Measurements from ENCODE around the gene ROM1.
"Not testable (repeated sequence)": the region's sequence is repeated elsewhere in the genome, so short reads cannot be mapped to it uniquely, and the experiment has no call there.

The ROM1 gene

GRCh38 chr11:62612366-62613290 is at the start of gene ROM1, which contains the start of gene EML3:
Gene ROM1 (plus strand): TSS chr11:62613257. CDS start chr11:62613282, 25 bp downstream.
Gene EML3 (minus strand): TSS chr11:62612775. CDS start chr11:62612457, 318 bp downstream.
- TF ChIP-seq CTCF (IDR thresholded peaks at IDR 0.05; ENCODE audit: extremely low read depth, insufficient read depth, missing control alignments): peak; percentile 96
- in situ Hi-C loops (cut with MboI; ENCODE audit: low pct_unique_long_range_greater_than_20kb, low sequenced_read_pairs, unreplicated experiment): no loop called here
- peak; percentile 96 for DNase-seq (ENCODE audit: low spot score)

GRCh38 chr11:62565100-62565802 is 47.8 kb upstream of the ROM1 start:
- in situ Hi-C loops (cut with MboI; ENCODE audit: low pct_unique_long_range_greater_than_20kb, low sequenced_read_pairs, unreplicated experiment): loop anchor here (10.0 kb wide), 1 partner anchor 140 kb away; no protein-coding TSS in a partner anchor
- DNase-seq (ENCODE audit: low spot score): no peak
- TF ChIP-seq CTCF (IDR thresholded peaks at IDR 0.05; ENCODE audit: extremely low read depth, insufficient read depth, missing control alignments): no peak

GRCh38 chr11:62566247-62566646 is 46.8 kb upstream of the ROM1 start:
- no peak for TF ChIP-seq CTCF (IDR thresholded peaks at IDR 0.05; ENCODE audit: extremely low read depth, insufficient read depth, missing control alignments)
- no peak for DNase-seq (ENCODE audit: low spot score)
- in situ Hi-C loops (cut with MboI; ENCODE audit: low pct_unique_long_range_greater_than_20kb, low sequenced_read_pairs, unreplicated experiment): loop anchor here (10.0 kb wide), 1 partner anchor 141 kb away; no protein-coding TSS in a partner anchor

GRCh38 chr11:62567018-62567633 is 45.9 kb upstream of the ROM1 start:
- in situ Hi-C loops (cut with MboI; ENCODE audit: low pct_unique_long_range_greater_than_20kb, low sequenced_read_pairs, unreplicated experiment): loop anchor here (10.0 kb wide), 1 partner anchor 142 kb away; no protein-coding TSS in a partner anchor
- no peak for TF ChIP-seq CTCF (IDR thresholded peaks at IDR 0.05; ENCODE audit: extremely low read depth, insufficient read depth, missing control alignments)
- no peak for DNase-seq (ENCODE audit: low spot score)

GRCh38 chr11:62569611-62570010 is 43.4 kb upstream of the ROM1 start:
- no peak for TF ChIP-seq CTCF (IDR thresholded peaks at IDR 0.05; ENCODE audit: extremely low read depth, insufficient read depth, missing control alignments)
- in situ Hi-C loops (cut with MboI; ENCODE audit: low pct_unique_long_range_greater_than_20kb, low sequenced_read_pairs, unreplicated experiment): loop anchor here (10.0 kb wide), 1 partner anchor 145 kb away; no protein-coding TSS in a partner anchor
- no peak for DNase-seq (ENCODE audit: low spot score)

- DNase-seq (ENCODE audit: low spot score); in situ Hi-C loops (cut with MboI; ENCODE audit: low pct_unique_long_range_greater_than_20kb, low sequenced_read_pairs, unreplicated experiment): not testable (repeated sequence)
Measured at GRCh38 chr11:62570903-62571302, 42.2 kb upstream of the ROM1 start.

- DNase-seq (ENCODE audit: low spot score); in situ Hi-C loops (cut with MboI; ENCODE audit: low pct_unique_long_range_greater_than_20kb, low sequenced_read_pairs, unreplicated experiment): not testable (repeated sequence)
Measured at GRCh38 chr11:62571493-62571892, 41.6 kb upstream of the ROM1 start.

All from GM13977 (cell line).